ENCODE measurements around the gene FIGN.

The FIGN gene

GRCh38 chr2:163607630-163608029, 128.2 kb downstream of the FIGN start:
- TF ChIP-seq CTCF (IDR thresholded peaks at IDR 0.05; ENCODE audit: low read depth, low read length), result no peak
- no peak overlapping the region for H3K4me3 ChIP-seq (ENCODE audit: low read depth, low read length)

- no peak overlapping the region for H3K4me3 ChIP-seq (ENCODE audit: low read depth, low read length)
- no peak for TF ChIP-seq CTCF (IDR thresholded peaks at IDR 0.05; ENCODE audit: low read depth, low read length)
Observed at GRCh38 chr2:163606878-163607277, 128.9 kb downstream of the FIGN start.

- no peak overlapping the region for H3K4me3 ChIP-seq (ENCODE audit: low read depth, low read length)
Observed at GRCh38 chr2:163605779-163606178, 130.0 kb downstream of the FIGN start.

GRCh38 chr2:163604941-163605555, 130.8 kb downstream of the FIGN start:
- no peak overlapping the region for H3K4me3 ChIP-seq (ENCODE audit: low read depth, low read length)
- no peak for TF ChIP-seq CTCF (IDR thresholded peaks at IDR 0.05; ENCODE audit: low read depth, low read length)

More at GRCh38 chr2:163605779-163606178, 130.0 kb downstream of the FIGN start:
- TF ChIP-seq CTCF (IDR thresholded peaks at IDR 0.05; ENCODE audit: low read depth, low read length), result no peak

- no peak for TF ChIP-seq CTCF (IDR thresholded peaks at IDR 0.05; ENCODE audit: low read depth, low read length)
- H3K4me3 ChIP-seq (ENCODE audit: low read depth, low read length), result no peak overlapping the region
Observed at GRCh38 chr2:163602196-163602595, 133.6 kb downstream of the FIGN start.

- no peak for TF ChIP-seq CTCF (IDR thresholded peaks at IDR 0.05; ENCODE audit: low read depth, low read length)
- no peak overlapping the region for H3K4me3 ChIP-seq (ENCODE audit: low read depth, low read length)
Observed at GRCh38 chr2:163601377-163601776, 134.4 kb downstream of the FIGN start.

- H3K4me3 ChIP-seq (ENCODE audit: low read depth, low read length), result no peak overlapping the region
- TF ChIP-seq CTCF (IDR thresholded peaks at IDR 0.05; ENCODE audit: low read depth, low read length), result no peak
Observed at GRCh38 chr2:163600801-163601200, 135.0 kb downstream of the FIGN start.

Measured in WI38 (cell line).